Measurements from ENCODE around the gene TSPAN9.

DNA sequence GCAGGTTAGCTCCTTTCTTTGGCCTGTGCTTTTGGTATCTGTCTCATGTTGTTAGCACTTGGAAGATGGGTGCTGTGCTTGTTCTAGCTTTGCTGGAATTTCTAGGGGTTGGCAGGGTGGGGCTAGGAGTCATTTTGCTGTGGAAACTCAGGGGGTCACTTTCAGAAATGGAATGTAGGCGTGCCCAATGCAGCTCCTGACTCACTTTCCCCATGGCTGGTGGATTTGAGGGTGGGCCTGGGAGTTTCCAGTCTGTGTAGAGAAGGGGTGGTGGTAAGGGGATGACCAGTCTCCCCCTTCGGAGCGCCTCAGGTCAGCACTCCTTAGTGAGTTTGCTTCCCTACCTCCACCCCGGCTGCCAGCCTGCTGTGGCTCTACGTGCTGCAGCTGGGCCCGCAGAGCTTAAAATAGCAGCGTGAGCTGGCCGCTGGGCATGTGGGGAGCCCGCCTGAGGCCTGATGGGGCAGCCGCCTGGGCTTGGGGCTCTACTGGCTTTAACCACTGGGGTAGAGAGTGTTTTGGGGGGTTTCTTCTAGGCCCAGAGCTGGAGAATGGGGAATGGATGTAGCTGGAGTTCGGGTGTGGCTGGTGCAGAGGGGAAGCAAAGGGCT, 108.2 kb downstream of the TSPAN9 start:
- TF ChIP-seq, protein P1, sequence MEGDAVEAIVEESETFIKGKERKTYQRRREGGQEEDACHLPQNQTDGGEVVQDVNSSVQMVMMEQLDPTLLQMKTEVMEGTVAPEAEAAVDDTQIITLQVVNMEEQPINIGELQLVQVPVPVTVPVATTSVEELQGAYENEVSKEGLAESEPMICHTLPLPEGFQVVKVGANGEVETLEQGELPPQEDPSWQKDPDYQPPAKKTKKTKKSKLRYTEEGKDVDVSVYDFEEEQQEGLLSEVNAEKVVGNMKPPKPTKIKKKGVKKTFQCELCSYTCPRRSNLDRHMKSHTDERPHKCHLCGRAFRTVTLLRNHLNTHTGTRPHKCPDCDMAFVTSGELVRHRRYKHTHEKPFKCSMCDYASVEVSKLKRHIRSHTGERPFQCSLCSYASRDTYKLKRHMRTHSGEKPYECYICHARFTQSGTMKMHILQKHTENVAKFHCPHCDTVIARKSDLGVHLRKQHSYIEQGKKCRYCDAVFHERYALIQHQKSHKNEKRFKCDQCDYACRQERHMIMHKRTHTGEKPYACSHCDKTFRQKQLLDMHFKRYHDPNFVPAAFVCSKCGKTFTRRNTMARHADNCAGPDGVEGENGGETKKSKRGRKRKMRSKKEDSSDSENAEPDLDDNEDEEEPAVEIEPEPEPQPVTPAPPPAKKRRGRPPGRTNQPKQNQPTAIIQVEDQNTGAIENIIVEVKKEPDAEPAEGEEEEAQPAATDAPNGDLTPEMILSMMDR (IDR thresholded peaks at IDR 0.05): no peak
- TF ChIP-seq POLR2A (IDR thresholded peaks at IDR 0.05): no peak

Measured in lower leg skin (tissue), 3 donors.